HS-5 (cell line): ENCODE data around the gene DICER1.
"Not testable (repeated sequence)": the region's sequence is repeated elsewhere in the genome, so short reads cannot be mapped to it uniquely, and the experiment has no call there.

Experiments
- DNase-seq: peaks from one replicate; pipeline ENCODE4 v3.0.0-alpha.2; 2012; ENCODE audit warnings: low read depth

Gene DICER1

GRCh38 chr14:95157327-95158189, at the start of gene DICER1:
Gene DICER1 (minus strand): TSS chr14:95157529. CDS start chr14:95133458, 24,071 bp downstream.
- DNase-seq: peak; percentile 56

- DNase-seq: no peak
Measured at GRCh38 chr14:95206534-95206933, 49.2 kb upstream of the DICER1 start.

- no peak for DNase-seq
Measured at GRCh38 chr14:95204705-95205104, 47.4 kb upstream of the DICER1 start.

- not testable (repeated sequence) for DNase-seq
Measured at GRCh38 chr14:95201745-95202144, 44.4 kb upstream of the DICER1 start.

GRCh38 chr14:95200404-95200803, 43.1 kb upstream of the DICER1 start:
- DNase-seq: no peak

- no peak for DNase-seq
Measured at GRCh38 chr14:95199298-95199983, 42.1 kb upstream of the DICER1 start.

GRCh38 chr14:95198320-95198719, 41.0 kb upstream of the DICER1 start:
- no peak for DNase-seq

- no peak for DNase-seq
Measured at GRCh38 chr14:95197551-95197950, 40.2 kb upstream of the DICER1 start.

- no peak for DNase-seq
Measured at GRCh38 chr14:95196826-95197545, 39.7 kb upstream of the DICER1 start.

- DNase-seq: no peak
Measured at GRCh38 chr14:95196268-95196667, 38.9 kb upstream of the DICER1 start.

GRCh38 chr14:95195031-95195430, 37.7 kb upstream of the DICER1 start:
- no peak for DNase-seq

GRCh38 chr14:95193081-95193480, 35.8 kb upstream of the DICER1 start:
- DNase-seq: no peak

GRCh38 chr14:95192311-95192710, 35.0 kb upstream of the DICER1 start:
- no peak for DNase-seq

GRCh38 chr14:95191445-95192199, 34.3 kb upstream of the DICER1 start:
- no peak for DNase-seq

- no peak for DNase-seq
Measured at GRCh38 chr14:95190857-95191256, 33.5 kb upstream of the DICER1 start.

- DNase-seq: no peak
Measured at GRCh38 chr14:95190346-95190840, 33.1 kb upstream of the DICER1 start.

- no peak for DNase-seq
Measured at GRCh38 chr14:95189367-95190132, 32.2 kb upstream of the DICER1 start.

GRCh38 chr14:95188380-95188779, 31.1 kb upstream of the DICER1 start:
- DNase-seq: no peak

- no peak for DNase-seq
Measured at GRCh38 chr14:95185767-95186392, 28.6 kb upstream of the DICER1 start.

- DNase-seq: no peak
Measured at GRCh38 chr14:95185033-95185766, 27.9 kb upstream of the DICER1 start.
